PC-3 (cell line): ENCODE data around the gene RALGPS1. TPM values are rescaled to one million over a fixed set of nuclear protein-coding genes. Genes with fewer than 3 reads are reported as not detected.

Source experiments
- ATAC-seq: fragments of 200-7000 bp; cut with Tn5 transposase; 2 replicates; pipeline ENCODE4 v1.9.1; 2020; ENCODE audit warnings: mild to moderate bottlenecking, moderate library complexity
- BruUV-seq: library from RNA; stranded (reverse); fragments of 400-500 nt; replicated peaks from 2 replicates; lab custom pipeline; 2021; lab: Mats Ljungman, UMichigan
- CTCF ChIA-PET: fragments of 300-600 bp; sonication (Branson Sonifier 250); formaldehyde crosslinking; loops from one replicate; lab custom pipeline; 2022; ENCODE audit warnings: antibody characterized with exemption; lab: Charles Lee
- POLR2A ChIA-PET: fragments of 300-600 bp; sonication (Branson Sonifier 250); formaldehyde crosslinking; loops from one replicate; lab custom pipeline; 2022; ENCODE audit warnings: antibody characterized with exemption; ENCODE audit not compliant: unreplicated experiment; lab: Charles Lee
- DNase-seq: peaks from one replicate; pipeline ENCODE4 v3.0.0-alpha.2; 2015
- H2AFZ ChIP-seq: fragments of 300-600 bp; sonication (generic); 2 replicates; pipeline ENCODE4 v1.6.0; 2016; ENCODE audit warnings: antibody characterized with exemption, low read length
- H3F3A ChIP-seq: fragments of 300-600 bp; sonication (generic); one replicate; pipeline ENCODE4 v1.6.0; 2017; ENCODE audit warnings: antibody characterized with exemption, low read length, control low read depth, mild to moderate bottlenecking; ENCODE audit not compliant: unreplicated experiment
- H3K27ac ChIP-seq: fragments of 300-600 bp; sonication (generic); 2 replicates; pipeline ENCODE4 v1.5.1; 2016; ENCODE audit warnings: mild to moderate bottlenecking, low read length
- H3K27me3 ChIP-seq: fragments of 300-600 bp; sonication (generic); 2 replicates; pipeline ENCODE4 v1.6.1; 2016; ENCODE audit warnings: low read length, mixed read lengths
- H3K36me3 ChIP-seq: fragments of 300-600 bp; sonication (generic); 2 replicates; pipeline ENCODE4 v1.6.1; 2016; ENCODE audit warnings: low read depth, mixed run types, low read length, mixed read lengths
- H3K4me1 ChIP-seq: fragments of 300-600 bp; sonication (generic); 2 replicates; pipeline ENCODE4 v1.5.1; 2016; ENCODE audit warnings: low read length; ENCODE audit not compliant: insufficient read depth
- H3K4me2 ChIP-seq: fragments of 300-600 bp; sonication (generic); 2 replicates; pipeline ENCODE4 v1.6.0; 2016; ENCODE audit warnings: low read length
- H3K4me3 ChIP-seq: fragments of 300-600 bp; sonication (generic); 2 replicates; pipeline ENCODE4 v1.5.1; 2016; ENCODE audit warnings: mild to moderate bottlenecking, low read length, mixed read lengths
- H3K79me2 ChIP-seq: fragments of 300-600 bp; sonication (generic); 2 replicates; pipeline ENCODE4 v1.6.1; 2017; ENCODE audit warnings: low read length, mixed read lengths
- H3K9ac ChIP-seq: fragments of 300-600 bp; sonication (generic); 2 replicates; pipeline ENCODE4 v1.6.0; 2016; ENCODE audit warnings: mild to moderate bottlenecking, low read length
- H3K9me2 ChIP-seq: fragments of 300-600 bp; sonication (generic); replicated peaks from 2 replicates; pipeline ENCODE4 v1.6.1; 2016; ENCODE audit warnings: mixed run types, low read length, mixed read lengths
- H3K9me3 ChIP-seq: fragments of 300-600 bp; sonication (generic); 2 replicates; pipeline ENCODE4 v1.6.1; 2016; ENCODE audit warnings: low read length, mixed read lengths
- H4K20me1 ChIP-seq: fragments of 300-600 bp; sonication (generic); 2 replicates; pipeline ENCODE4 v1.6.1; 2016; ENCODE audit warnings: low read length, mixed read lengths
- CTCF ChIP-seq: fragments of 300-600 bp; sonication (generic); conservative IDR thresholded peaks from 2 replicates; pipeline ENCODE4 v1.5.1; 2017; ENCODE audit warnings: antibody characterized with exemption, low read depth, mild to moderate bottlenecking, low read length
- EZH2 ChIP-seq: fragments of 300-600 bp; sonication (generic); IDR thresholded peaks from one replicate; pipeline ENCODE4 v1.6.1; 2017; ENCODE audit warnings: antibody characterized with exemption, mild to moderate bottlenecking, low read length; ENCODE audit not compliant: unreplicated experiment
- EZH2phosphoT487 ChIP-seq: fragments of 300-600 bp; sonication (generic); IDR thresholded peaks from 2 replicates; pipeline ENCODE4 v1.6.1; 2018; ENCODE audit warnings: mild to moderate bottlenecking, antibody characterized with exemption, low read length, borderline replicate concordance
- intact Hi-C: fragments of 100-400 bp; cut with micrococcal nuclease; formaldehyde crosslinking; loops from 2 replicates; pipeline ENCODE4 v1.9.0; 2023
- total RNA-seq: library from RNA; depleted of rRNA; stranded (reverse); fragments of >200 nt; gene quantifications from 2 replicates; pipeline ENCODE4 v1.2.3, GENCODE V29; 2014

The RALGPS1 gene
- total RNA-seq, 1 experiment from 2014 or later = 10.2 TPM

GRCh38 chr9:127139775-127140174 lies 225.2 kb downstream of the RALGPS1 start:
- no peak for TF ChIP-seq EZH2
- no peak for TF ChIP-seq EZH2phosphoT487
- no peak for TF ChIP-seq CTCF
- Histone ChIP-seq H3K4me3 (no peak overlapping the region), H3F3A (no peaks in the 10 kb centered on the region), H3K9ac (no peak overlapping the region), H3K36me3 (no peaks in the 10 kb centered on the region), H3K4me2 (no peak overlapping the region), H4K20me1 (no peaks in the 10 kb centered on the region), H3K9me3 (no peaks in the 10 kb centered on the region), H3K79me2 (no peaks in the 10 kb centered on the region), H2AFZ (no peak overlapping the region), H3K9me2 (no peaks in the 10 kb centered on the region), H3K27ac (no peak overlapping the region), H3K4me1 (no peaks in the 10 kb centered on the region), H3K27me3 (no peaks in the 10 kb centered on the region)
- CTCF ChIA-PET = no interaction called here
- intact Hi-C loops = no loop called here
- ATAC-seq = no peak
- no peak for DNase-seq
- no TSS peak for BruUV-seq
- POLR2A ChIA-PET = no interaction called here

- no peak for ATAC-seq
- Histone ChIP-seq H3K9ac (no peak overlapping the region), H3K4me2 (no peak overlapping the region), H3K27ac (no peak overlapping the region), H3K4me1 (no peaks in the 10 kb centered on the region), H3K79me2 (no peaks in the 10 kb centered on the region), H2AFZ (no peak overlapping the region), H3K27me3 (no peaks in the 10 kb centered on the region), H3K9me3 (no peaks in the 10 kb centered on the region), H4K20me1 (no peaks in the 10 kb centered on the region), H3K9me2 (no peaks in the 10 kb centered on the region), H3F3A (no peaks in the 10 kb centered on the region), H3K4me3 (no peak overlapping the region), H3K36me3 (no peaks in the 10 kb centered on the region)
- POLR2A ChIA-PET = no interaction called here
- intact Hi-C loops = no loop called here
- TF ChIP-seq CTCF = no peak
- TF ChIP-seq EZH2phosphoT487 = no peak
- no peak for TF ChIP-seq EZH2
- CTCF ChIA-PET = no interaction called here
- BruUV-seq = no TSS peak
- DNase-seq = no peak
Observed at GRCh38 chr9:127140181-127140580, 225.6 kb downstream of the RALGPS1 start.

- no peak for TF ChIP-seq EZH2
- TF ChIP-seq EZH2phosphoT487 = no peak
- TF ChIP-seq CTCF = no peak
- CTCF ChIA-PET = no interaction called here
- no peak overlapping the region for H3K9ac ChIP-seq
Observed at GRCh38 chr9:127140842-127141675, 226.5 kb downstream of the RALGPS1 start.

More at GRCh38 chr9:127140842-127141675, 226.5 kb downstream of the RALGPS1 start:
- no peak for ATAC-seq
- Histone ChIP-seq H2AFZ (no peak overlapping the region), H3K27me3 (no peaks in the 10 kb centered on the region), H3F3A (no peaks in the 10 kb centered on the region), H3K9me3 (no peaks in the 10 kb centered on the region), H3K79me2 (no peaks in the 10 kb centered on the region), H3K9me2 (no peaks in the 10 kb centered on the region), H3K4me2 (no peak overlapping the region), H3K4me3 (no peak overlapping the region), H3K36me3 (no peaks in the 10 kb centered on the region), H4K20me1 (no peaks in the 10 kb centered on the region), H3K27ac (no peak overlapping the region), H3K4me1 (no peaks in the 10 kb centered on the region)
- POLR2A ChIA-PET = no interaction called here
- intact Hi-C loops = no loop called here
- no peak for DNase-seq
- no TSS peak for BruUV-seq
